GM18499 (cell line): ENCODE data around the gene C1QTNF6.
"Not testable (repeated sequence)": the region's sequence is repeated elsewhere in the genome, so short reads cannot be mapped to it uniquely, and the experiment has no call there.

Experiments used
- ATAC-seq: cut with Tn5 transposase; IDR thresholded peaks from one replicate; pipeline ENCODE4 v1.9.1; 2021; ENCODE audit warnings: moderate number of reproducible peaks; ENCODE audit not compliant: insufficient read depth, unreplicated experiment

The C1QTNF6 gene

GRCh38 chr22:37208401-37209139 is 20.5 kb upstream of the C1QTNF6 start:
- no peak for ATAC-seq

DNA sequence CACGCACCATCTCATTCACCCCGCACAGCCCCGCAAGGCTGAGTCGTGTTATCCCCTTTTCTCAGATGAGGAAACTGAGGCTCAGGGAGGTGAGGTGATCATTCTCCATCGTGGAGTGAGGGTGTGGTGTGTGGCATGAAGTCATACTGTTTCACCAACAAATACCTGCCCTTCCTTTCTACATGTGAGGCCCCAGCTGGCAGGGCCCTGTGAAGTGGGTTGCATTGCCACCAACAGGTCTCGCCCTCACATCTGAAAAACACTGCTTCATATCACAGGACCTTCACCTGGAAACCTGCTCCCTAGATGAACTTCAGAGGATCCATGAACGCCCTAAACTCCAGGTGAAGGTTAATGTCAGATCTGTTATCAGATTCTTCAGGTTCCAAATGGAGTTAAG is 19.9 kb upstream of the C1QTNF6 start:
- ATAC-seq = no peak

DNA sequence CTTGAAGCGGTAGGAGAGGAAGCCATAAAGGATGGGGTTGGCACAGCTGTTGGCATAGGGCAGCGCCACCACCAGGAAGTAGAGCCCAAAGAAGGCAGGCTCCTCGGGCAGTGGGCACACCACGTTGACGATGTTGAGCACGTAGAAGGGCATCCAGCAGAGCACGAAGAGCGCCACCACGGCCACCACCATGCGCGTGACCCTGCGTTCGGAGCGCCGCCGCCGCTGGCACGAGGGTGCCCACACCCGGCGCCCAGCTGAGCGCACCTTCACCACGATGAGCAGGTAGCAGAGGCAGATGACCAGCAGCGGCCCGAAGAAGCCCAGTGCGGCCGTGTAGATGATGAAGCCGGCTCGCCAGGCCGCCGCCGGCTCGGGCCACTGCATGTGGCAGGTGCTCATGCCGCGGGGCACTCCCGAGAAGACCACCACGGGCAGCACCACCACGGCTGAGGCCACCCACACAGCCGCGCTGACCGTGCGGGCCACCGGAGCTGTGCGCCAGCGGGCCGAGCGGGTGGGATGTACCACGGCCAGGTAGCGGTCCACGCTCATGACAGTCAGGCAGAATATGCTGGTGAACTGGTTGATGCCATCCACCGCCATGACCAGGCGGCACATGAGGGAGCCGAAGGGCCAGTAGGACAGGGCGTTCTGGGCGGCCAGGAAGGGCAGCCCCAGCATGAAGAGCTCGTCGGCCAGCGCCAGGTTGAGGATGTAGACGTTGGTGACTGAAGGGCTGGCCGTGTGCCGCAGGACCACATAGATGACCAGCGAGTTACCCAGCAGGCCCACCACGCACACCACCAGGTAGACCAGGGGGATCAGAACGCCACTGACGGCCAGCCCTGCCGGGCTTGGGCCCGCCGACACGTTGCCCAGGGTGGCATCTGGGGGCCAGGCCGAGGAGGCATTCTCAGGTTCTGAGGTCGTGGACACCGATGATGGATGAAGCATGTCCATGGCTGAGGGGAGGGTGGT is 19.1 kb upstream of the C1QTNF6 start:
- ATAC-seq = no peak

DNA sequence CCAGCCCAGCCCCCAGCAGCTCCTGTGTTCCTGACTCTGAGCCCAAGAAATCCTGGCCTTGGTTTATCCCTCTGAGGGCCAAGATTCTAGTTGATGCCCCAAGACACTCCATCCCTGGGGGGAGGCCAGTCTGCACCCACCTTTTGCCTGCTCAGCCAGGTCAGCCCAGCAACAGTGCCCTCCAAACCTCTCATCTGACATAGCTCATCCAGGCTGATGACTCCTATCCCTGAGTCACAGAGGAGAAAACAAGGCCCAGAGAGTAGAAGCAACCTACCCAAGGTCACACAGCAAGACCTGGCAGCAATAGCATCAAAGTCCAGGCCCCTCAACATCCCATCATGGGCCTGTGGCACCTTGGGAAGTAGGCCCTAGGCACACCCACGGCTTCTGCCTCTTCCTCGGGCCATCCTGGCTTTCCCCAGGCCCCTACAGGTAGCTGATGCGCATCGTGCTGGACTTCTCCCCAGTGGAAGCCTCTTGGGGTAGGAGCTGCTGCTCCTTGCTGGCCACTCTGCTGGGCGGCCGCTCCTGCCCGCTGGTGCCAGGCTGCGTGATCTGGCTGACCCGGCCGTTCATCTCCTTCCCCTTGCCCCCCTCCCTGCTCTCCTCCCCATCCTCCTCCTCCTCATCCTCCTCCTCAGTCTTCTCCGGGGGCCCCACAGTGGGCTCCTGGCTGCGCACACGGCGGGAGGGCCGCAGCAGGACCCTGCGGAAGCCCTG is 18.2 kb upstream of the C1QTNF6 start:
- ATAC-seq = no peak

GRCh38 chr22:37205046-37205445 is 17.0 kb upstream of the C1QTNF6 start:
- ATAC-seq = no peak

- ATAC-seq = no peak
Measured at GRCh38 chr22:37204045-37204655, 16.1 kb upstream of the C1QTNF6 start.

DNA sequence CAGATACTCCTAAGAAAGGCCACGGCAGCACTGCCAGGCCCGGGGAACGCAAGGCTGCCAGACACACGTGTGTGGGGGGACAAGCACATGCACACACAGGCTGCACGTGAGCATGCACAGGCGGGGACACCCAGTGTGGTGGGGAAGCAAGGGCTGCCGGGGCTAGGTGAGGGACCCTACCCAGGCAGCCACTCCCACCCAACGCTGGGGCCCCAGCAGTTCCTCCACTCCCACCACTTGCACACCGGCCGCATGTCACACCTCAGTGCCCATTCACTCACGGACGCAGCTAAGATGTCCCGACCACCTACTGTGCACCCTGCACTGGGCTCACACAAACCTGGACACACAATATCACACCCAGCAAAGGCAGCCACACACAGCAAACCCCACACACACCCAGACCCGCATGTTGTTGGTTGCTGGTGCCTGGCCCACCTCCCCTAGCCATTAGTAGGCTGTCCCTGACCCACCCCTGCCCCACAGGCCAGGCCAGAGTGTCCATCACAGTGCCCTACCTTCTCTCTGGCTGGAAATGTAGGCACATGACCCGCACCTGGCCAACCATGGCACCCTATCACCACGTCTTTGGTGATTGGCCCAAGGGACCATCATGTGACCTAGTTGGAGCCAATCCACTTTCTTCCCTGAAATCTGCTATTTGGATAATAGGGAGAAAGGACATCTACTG is 15.5 kb upstream of the C1QTNF6 start:
- ATAC-seq = no peak

DNA sequence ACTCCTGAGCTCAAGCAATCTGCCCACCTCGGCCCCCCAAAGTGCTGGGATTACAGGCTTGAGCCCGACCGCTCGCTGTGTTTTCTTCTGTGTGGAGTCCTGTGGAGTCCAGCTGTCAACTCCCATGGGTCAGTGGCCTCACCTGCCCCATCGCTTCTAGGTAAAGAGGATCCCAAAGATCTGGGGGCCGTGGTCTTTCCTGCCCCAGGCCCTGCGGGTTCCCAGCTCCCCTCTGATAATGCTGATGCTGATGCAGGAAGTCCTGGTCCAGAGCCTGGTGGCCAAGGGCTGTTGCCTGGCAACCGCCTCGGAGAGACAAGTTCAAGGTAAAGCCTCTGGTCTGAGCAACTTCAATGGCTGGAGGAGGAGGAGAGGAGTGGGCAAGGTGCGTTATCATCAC is 14.7 kb upstream of the C1QTNF6 start:
- ATAC-seq = no peak

DNA sequence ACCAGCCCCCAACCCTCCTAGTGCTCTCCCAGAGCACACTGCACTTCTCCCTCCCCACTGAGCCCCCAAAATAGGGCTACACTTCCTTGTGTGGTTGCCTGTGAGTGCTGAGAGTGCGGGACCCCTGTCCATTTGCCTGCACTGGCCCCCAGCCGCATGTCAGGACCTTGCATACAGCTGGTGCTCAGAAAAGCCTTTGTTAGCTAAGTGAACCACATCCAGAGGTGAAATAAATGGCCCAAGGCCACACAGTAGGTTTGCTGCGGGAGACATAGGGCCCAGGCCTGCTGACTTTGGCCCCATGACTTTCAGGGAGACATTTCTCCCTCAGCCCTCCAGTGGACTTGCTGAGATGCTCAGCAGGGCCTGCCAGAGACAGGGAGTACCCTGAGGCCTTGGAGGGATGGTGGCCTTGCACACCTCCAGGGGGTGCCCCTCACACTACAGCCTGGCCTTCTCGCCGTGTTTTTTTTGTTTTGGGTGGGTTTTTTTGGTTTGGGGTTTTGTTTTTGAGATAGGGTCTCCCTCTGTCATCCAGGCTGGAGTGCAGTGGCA is 14.0 kb upstream of the C1QTNF6 start:
- ATAC-seq = no peak

- not testable (repeated sequence) for ATAC-seq
Measured at GRCh38 chr22:37201443-37201820, 13.4 kb upstream of the C1QTNF6 start.

DNA sequence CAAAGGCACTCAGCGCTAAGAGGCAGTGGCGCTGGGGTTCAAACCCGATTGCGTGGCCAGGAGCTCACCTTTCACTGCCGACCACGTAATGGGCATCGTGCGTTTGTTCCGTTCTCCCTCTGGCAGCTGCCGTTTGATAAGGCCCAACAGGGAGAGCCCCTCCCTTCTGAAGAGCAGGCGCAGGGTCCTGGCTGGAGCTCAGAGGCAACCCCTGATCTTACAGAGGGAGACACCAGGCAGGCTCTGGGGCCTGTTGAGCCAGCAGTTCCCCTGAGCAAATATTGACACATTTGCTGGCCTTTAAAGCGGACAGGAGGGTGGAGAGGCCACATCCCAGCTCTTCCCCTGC is 11.7 kb upstream of the C1QTNF6 start:
- no peak for ATAC-seq

DNA sequence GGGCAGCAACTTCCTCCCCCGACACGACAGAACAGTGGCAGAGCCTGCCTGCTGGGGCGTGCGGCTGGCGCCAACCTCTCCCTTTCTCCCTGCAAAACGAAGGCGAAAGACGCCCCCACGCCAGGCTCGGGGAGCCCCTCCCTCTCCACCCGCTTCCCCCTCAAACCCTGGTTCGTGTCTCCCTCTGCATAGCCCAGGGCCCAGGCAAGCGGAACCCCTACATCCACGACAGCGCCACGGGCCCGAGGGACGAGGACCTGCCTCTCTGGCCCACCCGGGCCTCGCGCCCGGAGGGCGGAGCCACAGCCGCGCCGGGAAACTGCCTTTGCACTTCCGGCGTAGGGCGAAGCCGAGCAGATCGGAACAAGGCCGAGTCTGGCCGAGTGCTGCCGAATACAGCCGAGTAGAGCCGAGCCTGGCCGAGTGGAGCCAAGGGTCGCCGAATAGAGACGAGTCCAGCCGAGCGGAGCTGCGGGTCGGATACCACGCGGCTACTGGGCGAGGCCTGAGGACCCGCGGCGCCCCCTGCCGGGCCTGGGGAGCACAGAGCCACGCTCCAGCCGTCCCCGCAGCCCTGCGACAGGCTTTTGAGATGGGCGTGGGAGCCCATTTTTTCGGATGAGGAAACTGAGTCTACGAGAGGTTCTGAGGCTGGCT is 11.2 kb upstream of the C1QTNF6 start:
- peak; percentile 80 for ATAC-seq

GRCh38 chr22:37198258-37199102 is 10.4 kb upstream of the C1QTNF6 start:
- ATAC-seq = no peak

DNA sequence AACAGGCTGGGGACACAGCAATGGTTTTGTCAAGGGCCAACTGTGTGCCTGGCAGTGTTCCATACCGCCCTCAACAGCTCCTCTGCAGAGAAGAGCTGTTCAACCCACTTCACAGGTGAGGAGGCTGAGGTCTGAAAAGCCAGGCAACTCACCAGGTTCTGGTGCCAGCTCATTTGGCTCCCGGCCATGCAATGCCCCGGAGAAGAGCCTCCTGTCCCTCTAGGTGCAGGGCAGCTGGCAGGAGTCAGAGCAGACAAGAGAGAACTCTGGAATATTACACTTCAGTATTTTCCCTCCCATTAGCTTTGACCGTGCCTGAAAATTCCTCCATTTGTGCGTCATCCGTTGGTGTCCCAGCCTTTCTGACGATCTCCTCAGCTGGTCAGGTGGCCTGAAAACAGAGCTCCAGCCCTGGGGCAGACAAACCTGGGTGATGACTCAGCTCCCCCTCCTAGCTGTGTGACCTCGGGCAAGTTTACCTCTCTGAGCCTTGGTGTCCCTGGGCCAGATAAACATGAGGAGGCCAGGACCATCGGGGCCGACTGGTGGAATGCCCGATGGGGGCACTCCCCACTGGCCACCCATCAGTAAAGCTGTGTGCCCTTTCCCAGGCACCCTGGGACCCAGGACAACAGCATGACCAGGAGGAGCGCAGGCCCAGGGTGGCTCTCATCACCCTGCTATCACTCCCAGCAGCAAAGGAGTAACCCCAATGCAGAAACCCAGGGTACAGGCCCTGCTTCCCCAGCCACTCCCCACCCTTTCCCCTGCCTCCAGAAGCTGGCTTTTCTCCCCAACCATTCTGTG is 9.6 kb upstream of the C1QTNF6 start:
- no peak for ATAC-seq

- ATAC-seq = no peak
Measured at GRCh38 chr22:37196539-37197450, 8.7 kb upstream of the C1QTNF6 start.

DNA sequence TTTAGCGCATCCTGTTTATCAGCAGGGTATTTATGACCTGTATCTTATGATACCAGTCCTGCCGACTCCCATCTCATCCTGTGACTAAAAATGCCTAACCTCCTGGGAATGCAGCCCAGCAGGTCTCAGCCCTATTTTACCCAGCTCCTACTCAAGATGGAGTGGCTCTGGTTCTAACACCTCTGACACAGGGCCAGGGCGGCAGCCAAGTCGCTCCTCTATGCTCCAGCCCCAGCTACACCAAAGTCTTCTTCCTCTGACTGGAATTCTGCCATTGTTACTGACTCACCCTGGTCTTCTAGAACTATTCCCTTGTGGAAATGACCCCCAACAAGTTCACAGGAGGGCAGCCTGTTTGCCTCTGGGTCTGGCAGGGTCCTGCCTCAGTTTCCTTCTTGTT is 7.9 kb upstream of the C1QTNF6 start:
- no peak for ATAC-seq
